SK-N-SH (cell line): ENCODE data around the gene MLLT3. TPM values are rescaled to one million over a fixed set of nuclear protein-coding genes. Genes with fewer than 3 reads are reported as not detected.

Experiments
- CTCF ChIA-PET: fragments of 300-600, 350-600 bp; formaldehyde crosslinking; extraction: SDS; loops from one replicate; lab custom pipeline; 2021; lab: Yijun Ruan, JAX
- POLR2A ChIA-PET: fragments of 350-600 bp; sonication (Branson Sonifier 250); formaldehyde crosslinking; extraction: SDS; loops from one replicate; lab custom pipeline; 2020; ENCODE audit warnings: antibody characterized with exemption, inconsistent platforms; lab: Yijun Ruan, JAX
- DNase-seq: peaks from one replicate; pipeline ENCODE4 v3.0.0; 2012
- H2AFZ ChIP-seq: fragments of 200-600 bp; sonication (generic); 2 replicates; pipeline ENCODE4 v1.8.1; 2016; ENCODE audit warnings: antibody characterized with exemption, mild to moderate bottlenecking, low read depth
- H3F3A ChIP-seq: fragments of 200-600 bp; sonication (generic); replicated peaks from 2 replicates; pipeline ENCODE3; 2016; ENCODE audit warnings: antibody characterized with exemption, mild to moderate bottlenecking; ENCODE audit not compliant: insufficient read depth
- H3K27ac ChIP-seq, 2 experiments: fragments of 200-500 bp in 1 of 2; fragments of 200-600 bp in 1 of 2; sonication (Bioruptor generic) in 1 of 2; sonication (generic), shearing (Covaris generic) in 1 of 2; 2 replicates each; pipeline versions ENCODE4 v1.5.1 to v1.6.1; 2014 to 2016; ENCODE audit warnings: low read depth in 2 of 2, inconsistent platforms in 1 of 2, low read length in 1 of 2, mild to moderate bottlenecking in 1 of 2, mixed read lengths in 1 of 2
- H3K27me3 ChIP-seq: fragments of 200-600 bp; sonication (generic), shearing (Covaris generic); 2 replicates; pipeline ENCODE4 v1.6.1; 2016; ENCODE audit warnings: mixed run types; ENCODE audit not compliant: insufficient read depth
- H3K36me3 ChIP-seq, 2 experiments: fragments of 200-500 bp in 1 of 2; fragments of 200-600 bp in 1 of 2; sonication (Bioruptor generic) in 1 of 2; sonication (generic) in 1 of 2; replicated peaks in 1 of 2; 2 replicates each; pipeline versions ENCODE3 to v1.5.1; 2014 to 2016; ENCODE audit warnings: low read length in 1 of 2, mild to moderate bottlenecking in 1 of 2; ENCODE audit not compliant: insufficient read depth in 2 of 2, control insufficient read depth in 1 of 2
- H3K4me1 ChIP-seq, 2 experiments: fragments of 200-500 bp in 1 of 2; fragments of 200-600 bp in 1 of 2; sonication (Bioruptor generic) in 1 of 2; sonication (generic), shearing (Covaris generic) in 1 of 2; 2 replicates each; pipeline versions ENCODE4 v1.5.1 to v1.6.1; 2014 to 2016; ENCODE audit warnings: low read depth in 1 of 2, low read length in 1 of 2, mixed run types in 1 of 2; ENCODE audit not compliant: insufficient read depth in 2 of 2, control insufficient read depth in 1 of 2
- H3K4me2 ChIP-seq: fragments of 200-600 bp; sonication (generic), shearing (Covaris generic); 2 replicates; pipeline ENCODE4 v1.6.1; 2017; ENCODE audit warnings: mixed run types
- H3K4me3 ChIP-seq, 2 experiments: fragments of 200-500 bp in 1 of 2; fragments of 200-600 bp in 1 of 2; sonication (Bioruptor generic) in 1 of 2; sonication (generic), shearing (Covaris generic) in 1 of 2; 2 replicates each; pipeline versions ENCODE4 v1.5.1 to v1.8.1; 2014 to 2016; ENCODE audit warnings: low read depth in 2 of 2, inconsistent platforms in 1 of 2, low read length in 1 of 2, mild to moderate bottlenecking in 1 of 2, mixed read lengths in 1 of 2, moderate library complexity in 1 of 2
- H3K79me2 ChIP-seq: fragments of 200-600 bp; sonication (generic); 2 replicates; pipeline ENCODE4 v1.8.1; 2017; ENCODE audit warnings: mild to moderate bottlenecking; ENCODE audit not compliant: insufficient read depth
- H3K9ac ChIP-seq: fragments of 200-600 bp; sonication (generic); 2 replicates; pipeline ENCODE4 v1.6.1; 2017; ENCODE audit warnings: mixed run types
- H3K9me2 ChIP-seq: fragments of 200-600 bp; sonication (generic); 2 replicates; pipeline ENCODE4 v1.6.1; 2017; ENCODE audit warnings: mixed run types
- H3K9me3 ChIP-seq: fragments of 200-600 bp; sonication (generic); 2 replicates; pipeline ENCODE4 v1.6.1; 2017; ENCODE audit warnings: mixed run types, mild to moderate bottlenecking, moderate library complexity
- H4K20me1 ChIP-seq: fragments of 200-600 bp; sonication (generic); 2 replicates; pipeline ENCODE4 v1.6.1; 2017; ENCODE audit warnings: mild to moderate bottlenecking, mixed run types; ENCODE audit not compliant: insufficient read depth
- ELF1 ChIP-seq: IDR thresholded peaks from 2 replicates; pipeline ENCODE4 v1.4.0; 2012
- EP300 ChIP-seq, 2 experiments: IDR thresholded peaks; 2 replicates each; pipeline versions ENCODE4 v1.4.0 to v1.6.1; 2012; ENCODE audit warnings: borderline replicate concordance in 1 of 2, low read depth in 1 of 2, low read length in 1 of 2
- FOXJ3 ChIP-seq: sonication (generic); formaldehyde crosslinking; IDR thresholded peaks from 2 replicates; pipeline ENCODE4 v1.5.1; 2020; ENCODE audit warnings: mild to moderate bottlenecking, missing genetic modification reagents
- FOXM1 ChIP-seq: IDR thresholded peaks from 2 replicates; pipeline ENCODE4 v1.4.0; 2012; ENCODE audit warnings: low read depth, mild to moderate bottlenecking
- JUND ChIP-seq: IDR thresholded peaks from 2 replicates; pipeline ENCODE4 v1.4.0; 2012
- MAX ChIP-seq: IDR thresholded peaks from 2 replicates; pipeline ENCODE4 v1.4.0; 2012; ENCODE audit warnings: low read depth
- MEF2A ChIP-seq: IDR thresholded peaks from 2 replicates; pipeline ENCODE4 v1.4.0; 2012; ENCODE audit warnings: low read depth, borderline replicate concordance
- NFIC ChIP-seq: IDR thresholded peaks from 2 replicates; pipeline ENCODE4 v1.4.0; 2012; ENCODE audit warnings: borderline replicate concordance
- NRF1 ChIP-seq: IDR thresholded peaks from 2 replicates; pipeline ENCODE4 v1.6.1; 2012; ENCODE audit warnings: low read depth, mild to moderate bottlenecking, low read length
- PBX3 ChIP-seq: IDR thresholded peaks from 2 replicates; pipeline ENCODE4; 2012
- POLR2AphosphoS5 ChIP-seq: IDR thresholded peaks from 2 replicates; pipeline ENCODE4 v1.6.1; 2012; ENCODE audit warnings: low read depth, low read length
- RAD21 ChIP-seq: IDR thresholded peaks from 2 replicates; pipeline ENCODE4 v1.6.1; 2012; ENCODE audit warnings: mild to moderate bottlenecking, low read length
- RCOR1 ChIP-seq: fragments of 150-350 bp; IDR thresholded peaks from 2 replicates; pipeline ENCODE4 v1.6.1; 2017; ENCODE audit warnings: antibody characterized with exemption, low read length
- RFX5 ChIP-seq: IDR thresholded peaks from 2 replicates; pipeline ENCODE4 v1.6.1; 2012; ENCODE audit warnings: mild to moderate bottlenecking, improper control_type of control experiment, low read length
- RXRA ChIP-seq: IDR thresholded peaks from 2 replicates; pipeline ENCODE4 v1.4.0; 2012; ENCODE audit warnings: low read depth, mild to moderate bottlenecking, borderline replicate concordance
- SIN3A ChIP-seq: IDR thresholded peaks from 2 replicates; pipeline ENCODE4 v1.6.1; 2012; ENCODE audit warnings: low read depth, mild to moderate bottlenecking, low read length, moderate library complexity, borderline replicate concordance
- SMC3 ChIP-seq: IDR thresholded peaks from 2 replicates; pipeline ENCODE4 v1.6.1; 2012; ENCODE audit warnings: low read depth, low read length, improper control_type of control experiment
- USF1 ChIP-seq: IDR thresholded peaks from 2 replicates; pipeline ENCODE4 v1.4.0; 2012; ENCODE audit warnings: low read depth, borderline replicate concordance
- ZBTB33 ChIP-seq: IDR thresholded peaks from 2 replicates; pipeline ENCODE4 v1.4.0; 2012; ENCODE audit warnings: low read depth, borderline replicate concordance
- WGBS: methylation state at CpG from one replicate; pipeline ENCODE4 v1.1.6; 2017; ENCODE audit warnings: low lambda C conversion rate; 5-methylcytosine and 5-hydroxymethylcytosine counted together
- polyA plus RNA-seq, 3 experiments: library from polyadenylated mRNA; depleted of rRNA; stranded (reverse); fragments of >200 nt; gene quantifications; 2 replicates each; pipeline ENCODE4 v1.2.3, GENCODE V29; 2012
- TF ChIP-seq, protein P1 (sequence below): fragments of 200-600 bp; sonication (generic); IDR thresholded peaks from 2 replicates; pipeline ENCODE4 v1.6.1; 2017; ENCODE audit warnings: antibody characterized with exemption, mild to moderate bottlenecking, moderate library complexity

Gene MLLT3
- polyA plus RNA-seq, 1 of the 3 experiments (the other 2 are of a cell fraction) = 3.9 TPM

DNA sequence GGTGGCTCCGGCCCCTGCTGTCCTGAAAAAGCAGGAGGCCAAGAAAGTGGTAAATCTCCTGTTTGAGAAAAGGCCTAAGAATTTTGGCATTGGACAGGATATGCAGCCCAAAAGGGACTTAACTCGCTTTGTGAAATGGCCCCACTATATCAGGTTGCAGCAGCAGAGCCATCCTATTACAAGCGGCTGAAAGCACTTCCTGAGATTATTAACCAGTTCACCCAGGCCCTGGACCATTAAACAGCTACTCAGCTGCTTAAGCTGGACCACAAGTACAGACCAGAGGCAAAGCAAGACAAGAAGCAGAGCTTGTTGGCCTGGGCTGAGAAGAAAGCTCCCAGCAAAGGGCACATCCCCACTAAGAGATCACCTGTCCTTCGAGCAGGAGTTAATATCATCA lies 89.7 kb downstream of the MLLT3 start:
- CTCF ChIA-PET = no interaction called here
- no peaks in the 10 kb centered on the region for H4K20me1 ChIP-seq
- H3K9me2 ChIP-seq = no peaks in the 10 kb centered on the region
- POLR2A ChIA-PET = no interaction called here
- TF ChIP-seq SIN3A = no peak
- TF ChIP-seq PBX3 = no peak
- no peak for TF ChIP-seq POLR2AphosphoS5
- no peak for TF ChIP-seq RXRA
- TF ChIP-seq, protein P1, sequence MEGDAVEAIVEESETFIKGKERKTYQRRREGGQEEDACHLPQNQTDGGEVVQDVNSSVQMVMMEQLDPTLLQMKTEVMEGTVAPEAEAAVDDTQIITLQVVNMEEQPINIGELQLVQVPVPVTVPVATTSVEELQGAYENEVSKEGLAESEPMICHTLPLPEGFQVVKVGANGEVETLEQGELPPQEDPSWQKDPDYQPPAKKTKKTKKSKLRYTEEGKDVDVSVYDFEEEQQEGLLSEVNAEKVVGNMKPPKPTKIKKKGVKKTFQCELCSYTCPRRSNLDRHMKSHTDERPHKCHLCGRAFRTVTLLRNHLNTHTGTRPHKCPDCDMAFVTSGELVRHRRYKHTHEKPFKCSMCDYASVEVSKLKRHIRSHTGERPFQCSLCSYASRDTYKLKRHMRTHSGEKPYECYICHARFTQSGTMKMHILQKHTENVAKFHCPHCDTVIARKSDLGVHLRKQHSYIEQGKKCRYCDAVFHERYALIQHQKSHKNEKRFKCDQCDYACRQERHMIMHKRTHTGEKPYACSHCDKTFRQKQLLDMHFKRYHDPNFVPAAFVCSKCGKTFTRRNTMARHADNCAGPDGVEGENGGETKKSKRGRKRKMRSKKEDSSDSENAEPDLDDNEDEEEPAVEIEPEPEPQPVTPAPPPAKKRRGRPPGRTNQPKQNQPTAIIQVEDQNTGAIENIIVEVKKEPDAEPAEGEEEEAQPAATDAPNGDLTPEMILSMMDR = no peak
- no peak for TF ChIP-seq ZBTB33
- TF ChIP-seq, all 33 proteins: peak for 0
- no peak overlapping the region for H3K27ac ChIP-seq
- H3K79me2 ChIP-seq = no peaks in the 10 kb centered on the region
- no peak overlapping the region for H3K4me2 ChIP-seq
- H3K36me3 ChIP-seq = no peaks in the 10 kb centered on the region
- no peaks in the 10 kb centered on the region; a peak in 2 of 4 replicates for H3K4me1 ChIP-seq
- no peak for DNase-seq
- no peak overlapping the region for H2AFZ ChIP-seq
- H3F3A ChIP-seq = no peaks in the 10 kb centered on the region
- 98% methylated on average over 4 of the region's 4 CpGs for WGBS
- H3K9ac ChIP-seq = no peak overlapping the region
- no peak overlapping the region for H3K4me3 ChIP-seq
- H3K27me3 ChIP-seq = no peaks in the 10 kb centered on the region
- no peaks in the 10 kb centered on the region for H3K9me3 ChIP-seq

DNA sequence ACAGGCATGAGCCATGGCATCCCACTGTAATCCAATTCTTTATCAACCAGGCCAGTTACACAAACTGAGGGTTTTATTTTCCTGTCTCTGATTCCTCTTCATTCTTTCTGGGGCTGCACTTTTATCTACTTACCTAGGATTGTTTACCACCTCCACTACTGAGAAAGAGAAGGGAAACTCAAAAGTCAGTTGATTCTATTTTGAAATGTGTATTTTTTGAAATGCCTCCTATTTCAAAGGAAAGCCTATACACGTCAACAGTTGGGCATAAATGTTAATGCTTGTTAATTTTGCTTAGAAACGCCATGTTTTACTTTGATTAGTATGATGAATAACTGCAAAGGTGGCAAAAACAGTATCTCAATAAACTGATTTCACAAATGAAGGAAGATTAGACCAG lies 92.5 kb downstream of the MLLT3 start:
- H3K4me2 ChIP-seq = no peak overlapping the region
- no peaks in the 10 kb centered on the region for H3K9me3 ChIP-seq
- 74% methylated on average over 2 of the region's 2 CpGs for WGBS
- H3K4me3 ChIP-seq = no peak overlapping the region
- no peaks in the 10 kb centered on the region for H3K9me2 ChIP-seq
- no peaks in the 10 kb centered on the region; a peak in 2 of 4 replicates for H3K4me1 ChIP-seq
- POLR2A ChIA-PET = no interaction called here
- no peaks in the 10 kb centered on the region for H3K79me2 ChIP-seq
- DNase-seq = no peak
- H3K27ac ChIP-seq = no peak overlapping the region
- H3K36me3 ChIP-seq = no peaks in the 10 kb centered on the region
- H3F3A ChIP-seq = no peaks in the 10 kb centered on the region
- no peak overlapping the region for H2AFZ ChIP-seq
- no peak overlapping the region for H3K9ac ChIP-seq
- H3K27me3 ChIP-seq = no peaks in the 10 kb centered on the region
- H4K20me1 ChIP-seq = no peaks in the 10 kb centered on the region
- CTCF ChIA-PET = no interaction called here
- TF ChIP-seq POLR2AphosphoS5 (no peak), RCOR1 (no peak), FOXJ3 (no peak), FOXM1 (no peak), RAD21 (no peak), USF1 (no peak), MEF2A (no peak), PBX3 (no peak), MAX (no peak), RFX5 (no peak), ELF1 (no peak), JUND (no peak), NFIC (no peak), SMC3 (no peak), ZBTB33 (no peak), NRF1 (no peak), EP300 (IDR thresholded peaks at IDR 0.05; ENCODE audit: borderline replicate concordance in 1 of 2, low read depth in 1 of 2, low read length in 1 of 2) (no peak)
